A549 treated with Hydrocortisone at 1 μM for 4 hours (cell line): ENCODE measurements around the gene PLPP6. TPM values are rescaled to one million over a fixed set of nuclear protein-coding genes. Genes with fewer than 3 reads are reported as not detected.

ENCODE experiments used
- total RNA-seq: library from RNA; stranded (reverse); fragments of 200-300 nt; extraction: Qiagen RNA extraction; gene quantifications from 5 replicates; pipeline ENCODE4 v1.2.3, GENCODE V29; 2022

PLPP6 gene
- 9.2 to 12.1 TPM (median 11.7 TPM) in 5 replicates for total RNA-seq

DNA sequence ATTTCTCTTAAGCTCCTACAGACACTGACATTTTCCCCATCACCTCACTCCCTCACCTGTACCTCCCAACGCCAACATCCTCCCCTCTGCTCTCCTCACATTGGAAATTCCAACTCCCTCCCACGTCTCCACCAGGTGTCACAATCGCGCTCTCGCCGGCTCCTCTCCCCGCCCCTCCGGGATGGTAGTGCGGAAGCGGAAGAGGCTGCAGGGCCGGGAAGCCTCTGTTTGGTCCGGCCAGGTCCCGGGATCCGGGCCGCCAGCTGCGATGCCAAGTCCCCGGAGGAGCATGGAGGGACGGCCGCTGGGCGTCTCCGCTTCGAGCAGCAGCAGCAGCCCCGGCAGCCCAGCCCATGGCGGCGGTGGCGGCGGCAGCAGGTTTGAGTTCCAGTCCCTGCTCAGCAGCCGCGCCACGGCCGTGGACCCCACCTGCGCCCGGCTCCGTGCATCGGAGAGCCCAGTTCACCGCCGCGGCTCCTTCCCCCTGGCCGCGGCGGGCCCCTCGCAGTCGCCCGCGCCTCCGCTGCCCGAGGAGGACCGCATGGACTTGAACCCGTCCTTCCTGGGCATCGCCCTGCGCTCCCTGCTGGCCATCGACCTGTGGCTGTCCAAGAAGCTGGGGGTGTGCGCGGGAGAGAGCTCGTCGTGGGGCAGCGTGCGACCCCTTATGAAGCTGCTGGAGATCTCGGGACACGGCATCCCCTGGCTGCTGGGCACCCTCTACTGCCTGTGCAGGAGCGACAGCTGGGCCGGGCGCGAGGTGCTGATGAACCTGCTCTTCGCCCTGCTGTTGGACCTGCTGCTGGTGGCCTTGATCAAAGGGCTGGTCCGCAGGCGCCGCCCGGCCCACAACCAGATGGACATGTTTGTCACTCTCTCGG lies at the start of gene PLPP6:
Gene PLPP6 (plus strand): TSS at position 187 of the 881 bp plus-strand sequence. CDS start 82 bp downstream, at position 269.

GRCh38 chr9:4666042-4666699 lies 4.1 kb downstream of the PLPP6 start, which contains the start of gene SPATA6L:
TSS of gene SPATA6L (minus strand) at chr9:4666480. CDS start at chr9:4666250, 230 bp downstream.

GRCh38 chr9:4679268-4680172 lies 17.4 kb downstream of the PLPP6 start, which contains the start of gene CDC37L1:
TSS of gene CDC37L1 (plus strand) at chr9:4679569. CDS start at chr9:4679768, 199 bp downstream.

Other genes starting within 250 kb of the PLPP6 start
- gene SLC1A1, start 171.8 kb upstream of the PLPP6 start, total RNA-seq, result 0.85 to 1.3 TPM (median 1.2 TPM) in 5 replicates
- gene SPATA6L, start 4.2 kb downstream of the PLPP6 start, total RNA-seq, result 1.8 to 3.0 TPM (median 2.5 TPM) in 5 replicates
- gene CDC37L1, start 17.3 kb downstream of the PLPP6 start, total RNA-seq, result 11.4 to 17.4 TPM (median 14.2 TPM) in 5 replicates
- 45.0 to 57.4 TPM (median 52.9 TPM) in 5 replicates for gene AK3, start 78.9 kb downstream of the PLPP6 start, total RNA-seq
- 46.6 to 52.4 TPM (median 47.8 TPM) in 5 replicates for gene RCL1, start 130.7 kb downstream of the PLPP6 start, total RNA-seq